RCC 7860 (cell line): ENCODE results near the gene FGFR3.

ENCODE experiments used
- DNase-seq: peaks from one replicate; pipeline ENCODE4 v3.0.0-alpha.2; 2015; ENCODE audit warnings: low spot score
- FAIRE-seq: peaks from 2 replicates; lab custom pipeline; 2012; peaks lifted over from hg19 to GRCh38; lab: Jason Lieb, UNC

Gene FGFR3

DNA sequence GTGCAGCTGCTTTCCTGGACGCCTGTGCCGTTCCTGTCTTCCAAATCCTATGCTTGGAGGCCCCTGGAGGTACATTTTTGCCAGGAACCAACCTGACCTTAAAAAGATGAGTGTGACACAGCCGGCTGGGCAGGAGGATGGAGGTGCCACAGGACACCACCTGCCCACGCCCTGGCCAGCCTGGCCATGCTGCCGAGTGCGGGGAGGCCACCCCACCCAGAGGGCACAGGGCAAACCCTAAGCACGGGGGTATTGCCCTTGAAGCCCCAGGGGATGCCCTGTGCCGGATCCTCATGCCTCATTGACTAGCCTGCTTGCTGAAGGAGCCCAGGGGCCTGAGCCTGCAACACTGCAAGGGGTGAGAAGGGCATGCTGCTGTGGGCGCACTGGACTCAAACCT is 20.1 kb downstream of the FGFR3 start:
- DNase-seq (no peak), FAIRE-seq (no peak)

DNA sequence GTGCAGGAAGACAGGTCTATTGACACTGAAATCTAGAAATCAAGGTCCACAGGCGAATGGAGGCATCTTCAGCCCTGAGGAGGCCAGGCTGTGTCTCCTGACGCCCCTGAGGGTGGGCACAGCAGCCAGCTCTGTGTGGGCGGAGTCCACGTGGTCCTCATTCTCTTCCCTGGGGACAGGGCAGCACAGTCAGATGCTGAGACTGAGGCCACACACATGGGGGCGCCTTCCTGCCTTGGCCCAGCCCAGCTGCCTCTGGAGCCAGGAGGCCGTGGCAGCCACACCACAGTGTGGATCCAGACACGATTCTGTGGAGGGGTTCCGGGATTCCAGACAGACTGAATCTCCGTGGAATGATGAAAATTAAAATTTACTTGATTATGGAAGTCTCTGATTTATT is 20.8 kb downstream of the FGFR3 start:
- DNase-seq (no peak), FAIRE-seq (no peak)

DNA sequence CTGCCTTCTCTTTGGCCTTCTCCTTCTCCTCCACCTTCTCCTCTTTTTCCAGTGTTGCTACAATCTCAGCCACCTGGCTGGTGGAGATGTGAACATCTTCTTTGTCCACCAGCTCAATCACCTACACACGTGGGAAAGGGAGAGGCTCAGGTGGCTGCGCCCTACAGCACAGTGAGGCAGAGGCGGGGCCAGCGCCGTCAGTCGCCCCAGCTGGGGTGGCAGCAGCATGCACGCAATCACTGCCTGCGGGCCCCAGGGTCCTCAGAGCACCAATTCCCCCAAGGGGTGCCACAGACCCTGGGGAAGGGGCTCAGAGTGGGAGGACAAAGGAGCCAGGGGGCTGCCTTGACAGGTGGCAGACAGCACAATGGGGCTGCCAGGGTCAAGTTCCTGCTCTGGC is 21.4 kb downstream of the FGFR3 start:
- no peak for DNase-seq
- FAIRE-seq = no peak

DNA sequence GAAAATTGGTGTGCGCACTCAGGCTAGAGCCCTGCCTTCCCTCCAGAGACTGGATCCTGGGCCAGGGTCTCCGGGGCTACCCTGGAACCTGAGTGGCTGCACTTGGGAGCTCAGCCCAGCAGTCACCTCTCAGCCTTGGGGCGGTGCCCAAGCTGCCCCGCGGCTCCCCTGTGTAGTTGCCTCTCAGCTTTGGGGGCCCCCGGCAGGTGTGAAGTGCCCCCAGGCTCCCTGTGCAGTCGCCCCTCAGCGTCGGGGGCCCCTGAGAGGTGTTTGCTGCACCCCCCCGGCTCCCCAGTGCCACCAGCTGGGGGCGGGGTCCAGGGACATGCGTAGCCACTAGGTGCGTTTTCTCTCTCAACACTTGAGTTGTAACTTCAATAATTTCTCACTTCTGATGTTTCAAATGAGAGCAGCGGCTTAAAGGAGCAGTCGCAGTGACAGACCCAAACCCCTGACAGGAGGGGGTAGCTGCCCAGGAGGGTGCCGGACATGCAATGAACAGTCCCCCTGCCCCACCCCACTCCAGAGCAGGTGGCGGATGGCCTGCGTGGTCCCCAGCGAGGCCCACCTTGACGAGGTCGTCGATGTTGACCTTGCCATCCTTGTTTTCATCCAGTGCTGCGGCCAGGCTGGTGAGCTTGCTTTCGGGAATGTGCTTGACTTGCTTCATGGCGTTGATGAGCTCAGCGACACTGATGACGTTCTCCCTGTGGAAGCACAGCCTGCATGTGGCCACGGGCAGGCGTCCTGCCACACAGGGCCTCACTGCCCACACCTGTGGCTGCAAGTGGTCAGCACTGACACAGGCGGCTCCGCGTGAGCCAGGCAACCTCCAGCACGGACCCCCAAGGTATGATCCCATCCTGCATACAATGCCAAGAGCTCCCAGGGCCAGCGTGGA is 22.3 kb downstream of the FGFR3 start:
- DNase-seq = no peak
- FAIRE-seq = no peak

GRCh38 chr4:1815997-1816860 is 23.1 kb downstream of the FGFR3 start:
- no peak for FAIRE-seq
- DNase-seq = no peak

- DNase-seq = no peak
- no peak for FAIRE-seq
Measured at GRCh38 chr4:1819284-1819683, 26.2 kb downstream of the FGFR3 start.

DNA sequence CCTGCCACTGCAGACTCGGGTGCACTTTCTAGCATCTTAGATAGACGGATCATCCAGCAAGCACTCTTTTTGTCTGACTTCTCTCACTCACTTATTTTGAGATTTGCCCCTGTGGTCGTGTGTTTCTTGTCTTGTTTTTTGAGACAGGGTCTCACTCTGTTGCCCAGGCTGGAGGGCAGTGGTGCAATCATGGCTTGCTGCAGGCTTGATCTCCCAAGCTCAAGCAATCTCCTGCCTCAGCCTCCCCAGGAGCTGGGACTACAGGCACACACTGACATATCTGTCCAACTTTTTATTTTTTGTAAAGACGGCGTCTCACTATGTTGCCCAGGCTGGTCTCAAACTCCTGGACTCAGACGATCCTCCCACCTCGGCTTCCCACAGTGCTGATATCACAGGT is 26.7 kb downstream of the FGFR3 start:
- DNase-seq (no peak), FAIRE-seq (no peak)

GRCh38 chr4:1821679-1822567 is 28.8 kb downstream of the FGFR3 start:
- no peak for FAIRE-seq
- no peak for DNase-seq

DNA sequence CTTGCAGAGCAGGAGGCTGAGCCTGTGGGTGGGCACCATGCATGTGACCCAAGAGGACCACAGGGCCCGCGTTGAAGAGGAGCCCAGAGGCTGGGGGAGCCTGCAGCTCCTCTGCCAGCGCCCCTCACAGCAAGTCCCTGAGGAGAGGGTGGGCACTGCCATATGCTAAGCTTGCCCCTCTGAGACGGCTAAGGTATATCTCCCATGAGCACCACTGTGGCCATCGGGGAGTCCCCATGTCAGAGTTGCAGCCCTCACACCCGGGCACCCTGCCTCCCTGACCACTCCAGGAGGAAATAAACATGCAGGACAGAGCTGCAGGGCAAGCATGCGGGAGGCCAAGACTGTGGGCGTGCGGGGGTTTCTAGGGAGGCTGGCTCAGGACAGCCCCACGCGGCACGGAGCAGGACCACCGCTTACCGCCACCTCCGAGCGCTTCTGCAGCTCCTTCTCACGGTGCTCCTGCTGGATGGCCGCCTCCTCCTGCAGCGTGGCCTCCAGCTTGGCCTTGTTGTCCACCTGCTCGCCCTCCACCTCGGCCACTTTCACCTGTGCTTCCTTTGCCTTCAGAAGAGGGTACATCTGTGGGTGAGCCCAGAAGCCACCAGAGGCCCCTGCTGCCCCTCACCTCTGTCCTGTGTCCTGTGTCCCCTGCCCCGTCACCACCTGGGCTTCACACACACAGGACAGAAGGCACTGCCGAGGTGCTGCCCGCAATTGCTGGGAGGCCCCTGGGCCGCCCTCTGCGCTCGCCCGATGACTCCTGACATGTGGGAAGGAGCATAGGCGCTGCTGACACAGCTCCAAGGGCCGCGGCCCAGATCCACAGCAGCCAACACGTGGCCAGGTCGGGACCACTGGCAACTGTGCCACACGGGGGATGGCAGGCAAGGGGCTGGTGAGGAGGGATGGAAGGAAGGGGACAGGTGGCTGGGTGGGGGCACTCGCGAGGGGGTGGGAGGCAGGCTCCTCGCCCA is 29.8 kb downstream of the FGFR3 start:
- no peak for FAIRE-seq

GRCh38 chr4:1823545-1823932 is 30.4 kb downstream of the FGFR3 start:
- no peak for FAIRE-seq
- DNase-seq = no peak

More for the DNA sequence above, 29.8 kb downstream of the FGFR3 start:
- DNase-seq = no peak

GRCh38 chr4:1824746-1825145 is 31.7 kb downstream of the FGFR3 start:
- DNase-seq (no peak), FAIRE-seq (no peak)

DNA sequence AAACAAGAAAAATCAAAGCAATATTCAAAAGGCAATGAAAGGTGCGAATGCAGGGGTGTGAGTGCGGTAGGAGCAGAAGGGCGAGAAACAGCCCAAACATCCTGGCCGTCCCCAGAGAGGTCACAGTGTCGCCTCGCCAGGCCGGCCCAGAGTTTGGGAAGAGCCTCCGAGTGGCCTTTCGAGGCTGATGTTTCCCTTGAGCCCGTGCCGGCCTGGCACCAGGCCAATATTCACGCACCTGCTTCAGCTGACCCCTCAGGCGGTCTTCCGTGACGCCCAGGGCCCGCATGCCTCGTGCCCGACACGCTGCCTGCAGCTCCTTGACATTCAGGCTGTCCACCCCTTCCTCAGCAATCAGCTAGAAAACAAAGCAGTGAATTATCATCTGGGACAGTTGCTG is 32.2 kb downstream of the FGFR3 start:
- DNase-seq = no peak
- FAIRE-seq = no peak

DNA sequence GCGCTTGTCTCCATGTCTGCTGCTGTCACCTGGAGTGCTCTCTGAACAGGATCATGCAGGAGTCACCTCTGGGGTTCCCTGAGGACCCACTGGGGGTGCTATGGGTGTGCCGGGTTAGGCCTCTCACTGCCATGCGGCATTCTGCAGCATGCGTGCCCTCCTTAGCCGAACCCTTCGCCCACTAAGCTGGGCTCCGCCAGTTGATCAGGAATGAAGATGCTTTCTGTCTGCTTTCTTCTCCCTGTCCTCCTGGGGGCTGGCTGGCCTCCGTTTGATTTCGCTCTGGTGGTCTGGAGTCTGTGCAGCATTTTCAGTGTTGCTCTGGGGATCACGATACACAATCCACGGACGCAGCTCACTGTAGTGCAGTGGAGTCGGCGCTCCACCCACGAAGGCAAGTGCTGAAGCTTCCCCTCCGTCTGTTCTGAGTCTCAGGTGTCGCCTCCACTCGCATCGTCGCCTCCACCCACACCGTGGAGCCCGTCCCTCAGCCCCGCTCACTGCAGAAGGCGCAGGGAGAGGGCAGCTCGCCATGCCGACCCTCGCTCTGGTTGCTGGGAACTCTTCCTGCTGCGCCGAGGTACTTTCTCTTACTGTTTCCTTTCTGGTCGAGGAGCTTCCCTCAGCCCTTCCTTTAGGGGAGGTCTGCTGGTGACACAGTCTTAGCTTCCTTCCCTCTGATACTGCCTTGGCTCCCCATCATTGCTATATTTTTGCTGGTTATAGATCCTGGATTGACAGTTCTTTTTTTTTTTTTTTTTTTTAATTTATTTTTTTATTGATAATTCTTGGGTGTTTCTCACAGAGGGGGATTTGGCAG is 33.6 kb downstream of the FGFR3 start:
- no peak for FAIRE-seq
- DNase-seq = no peak

DNA sequence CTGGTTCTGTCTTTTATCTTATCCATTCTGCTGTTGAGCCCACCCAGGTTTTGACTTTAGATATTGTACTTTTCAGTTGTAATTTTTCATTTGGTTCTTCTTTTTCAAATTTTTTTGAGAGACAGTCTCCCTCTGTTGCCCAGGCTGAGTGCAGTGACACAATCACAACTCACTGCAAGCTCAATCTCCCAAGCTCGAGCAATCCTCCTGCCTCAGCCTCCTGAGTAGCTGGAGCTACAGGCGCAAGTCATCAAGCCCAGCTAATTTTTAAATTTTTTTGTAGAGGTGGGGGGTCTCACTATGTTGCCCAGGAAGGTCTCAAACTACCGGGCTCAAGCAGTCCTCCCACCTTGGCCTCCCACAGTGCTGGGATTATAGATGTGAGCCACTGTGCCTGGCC is 37.1 kb downstream of the FGFR3 start:
- FAIRE-seq (no peak), DNase-seq (no peak)

DNA sequence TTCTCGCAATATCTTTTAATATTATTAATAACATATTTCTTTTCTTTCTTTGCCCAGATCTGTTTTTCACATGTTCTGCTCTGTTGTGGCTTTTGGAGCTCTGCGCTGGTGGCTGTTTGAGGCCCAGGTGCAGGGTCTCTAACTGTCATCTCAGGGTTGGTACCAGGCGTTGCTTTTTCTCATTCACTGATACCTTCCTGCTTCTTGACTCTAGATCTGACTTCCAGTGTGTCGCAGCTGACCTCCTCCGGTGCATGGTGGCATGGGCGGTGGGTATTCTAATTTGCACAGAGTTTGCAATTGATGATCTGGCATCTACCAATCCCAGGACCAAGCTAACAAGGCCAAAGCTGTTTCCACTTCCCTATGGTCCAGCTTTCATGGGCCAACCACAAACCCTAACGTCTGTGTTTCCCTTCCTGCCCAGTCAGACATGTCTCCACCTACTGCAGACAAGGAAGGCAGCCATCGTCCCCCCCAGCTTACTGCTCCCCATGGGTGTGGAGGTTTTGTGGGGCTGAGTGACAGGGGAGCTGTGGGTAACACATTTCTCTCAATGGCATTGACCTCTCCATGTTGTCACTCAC is 37.6 kb downstream of the FGFR3 start:
- no peak for FAIRE-seq

DNA sequence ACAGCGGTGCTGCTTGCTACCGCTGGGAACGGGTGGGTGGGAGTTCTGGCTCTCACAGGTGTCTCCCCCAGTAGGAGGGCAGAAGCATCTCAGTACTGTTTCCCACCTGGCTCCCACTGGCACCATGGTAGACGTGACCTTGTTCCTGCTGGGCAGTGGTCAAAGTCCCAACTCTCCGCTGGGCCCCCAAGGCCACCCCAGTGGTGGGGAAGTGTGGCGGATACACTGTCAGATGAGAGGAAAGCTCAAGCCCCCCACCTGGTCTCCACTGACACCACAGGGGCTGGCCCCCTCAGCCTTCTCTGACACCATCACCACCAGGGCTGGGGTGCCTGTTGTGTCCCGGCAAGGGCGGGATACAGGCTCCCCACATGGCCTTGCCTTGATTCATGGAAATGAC is 38.2 kb downstream of the FGFR3 start:
- FAIRE-seq (no peak), DNase-seq (no peak)

More for the DNA sequence above, 37.6 kb downstream of the FGFR3 start:
- no peak for DNase-seq

DNA sequence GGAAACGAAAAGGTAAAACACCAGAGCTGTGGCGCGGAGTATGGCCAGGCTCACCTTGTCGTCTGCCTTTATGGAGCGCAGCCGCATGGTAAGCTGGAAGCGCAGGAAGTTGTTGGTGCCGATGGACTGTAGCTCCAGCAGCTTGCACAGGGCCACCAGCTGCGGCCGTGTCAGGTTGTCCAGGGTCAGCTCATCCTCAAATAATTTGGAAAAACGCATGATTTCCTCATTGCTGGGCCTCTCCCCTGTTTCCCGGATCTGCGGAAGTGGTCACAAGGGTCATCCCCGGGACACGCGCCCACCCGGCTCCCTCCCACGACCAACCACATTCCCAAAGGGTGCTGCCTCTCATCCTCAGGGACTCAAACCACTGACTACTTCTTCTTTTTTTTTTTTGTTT is 39.6 kb downstream of the FGFR3 start:
- FAIRE-seq = no peak
- DNase-seq = no peak

DNA sequence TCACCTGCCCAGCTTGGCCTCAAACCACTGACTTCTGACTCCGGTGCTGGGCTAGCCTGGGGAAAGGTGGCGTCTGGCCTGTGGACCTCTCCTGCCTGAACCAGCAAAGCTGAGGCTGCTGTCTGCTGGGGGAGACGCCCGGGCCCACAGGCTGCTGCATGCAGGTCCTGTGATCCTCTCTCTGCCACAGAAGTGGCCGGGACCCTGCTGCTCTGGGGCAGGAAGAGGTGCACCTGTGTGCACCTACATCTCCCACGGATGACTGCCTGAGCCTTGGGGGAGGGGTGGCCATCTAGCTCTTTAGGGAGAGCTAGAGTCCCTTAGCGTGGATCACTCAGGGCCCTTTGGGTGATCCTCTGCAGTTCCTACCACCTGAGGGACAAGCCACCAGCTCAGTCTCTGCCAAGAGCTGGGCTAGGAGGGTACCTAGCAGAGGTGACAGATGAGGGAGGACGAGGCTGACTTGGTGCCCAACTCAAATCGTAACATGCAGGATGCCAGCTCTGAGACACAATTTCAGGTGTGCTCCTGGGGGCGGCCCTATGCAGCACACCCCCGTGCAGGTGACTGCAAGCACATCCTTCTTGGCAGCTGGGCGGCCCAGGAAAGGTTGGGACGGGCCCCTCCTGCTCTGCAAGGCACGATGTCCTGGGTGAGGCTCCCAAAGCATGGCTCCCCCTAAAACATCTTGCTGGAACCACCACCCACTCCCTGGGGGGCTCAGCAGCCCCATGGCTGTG is 40.4 kb downstream of the FGFR3 start:
- no peak for FAIRE-seq
- DNase-seq = no peak
